ENCODE results near the gene TSN. TPM values are rescaled to one million over a fixed set of nuclear protein-coding genes. Genes with fewer than 3 reads are reported as not detected.
"Not testable (repeated sequence)": the region's sequence is repeated elsewhere in the genome, so short reads cannot be mapped to it uniquely, and the experiment has no call there.

TSN gene
- total and polyA plus RNA-seq, 10 donors = 18.2 to 48.3 (median 40.1) TPM

DNA sequence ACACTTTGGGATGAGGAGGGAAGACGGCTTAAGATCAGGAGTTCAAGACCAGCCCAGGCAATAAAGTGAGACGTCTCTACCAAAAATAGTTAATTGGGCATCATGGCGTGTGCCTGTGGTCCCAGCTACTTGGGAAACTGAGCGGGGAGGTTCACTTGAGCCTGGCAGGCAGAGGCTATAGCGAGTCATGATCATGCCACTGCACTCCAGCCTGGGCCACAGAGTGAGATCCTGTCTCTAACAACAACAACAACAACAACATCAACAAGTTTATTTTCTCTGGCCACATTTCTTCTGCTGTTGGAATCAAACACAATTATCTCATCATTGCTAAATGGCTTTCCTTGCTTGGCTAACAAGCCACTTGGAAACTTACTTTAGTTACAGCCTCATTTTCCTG, 32.1 kb upstream of the TSN start:
- H3K27me3 ChIP-seq (replicated peaks in 1 of 7) = no peaks in the 10 kb centered on the region
- H3K4me1 ChIP-seq = peaks cover 0 to 10% (median 6%) of the 10 kb centered on the region in 6 donors
- H3K36me3 ChIP-seq = peaks cover 0 to 31% (median 25%) of the 10 kb centered on the region in 6 donors
- 86 to 91% (median 88%) methylated on average over 5 of the region's 5 CpGs for WGBS, 5 donors
- no peak overlapping the region for H3K27ac ChIP-seq
- no peak overlapping the region for H3K4me3 ChIP-seq
- TF ChIP-seq, protein P1, sequence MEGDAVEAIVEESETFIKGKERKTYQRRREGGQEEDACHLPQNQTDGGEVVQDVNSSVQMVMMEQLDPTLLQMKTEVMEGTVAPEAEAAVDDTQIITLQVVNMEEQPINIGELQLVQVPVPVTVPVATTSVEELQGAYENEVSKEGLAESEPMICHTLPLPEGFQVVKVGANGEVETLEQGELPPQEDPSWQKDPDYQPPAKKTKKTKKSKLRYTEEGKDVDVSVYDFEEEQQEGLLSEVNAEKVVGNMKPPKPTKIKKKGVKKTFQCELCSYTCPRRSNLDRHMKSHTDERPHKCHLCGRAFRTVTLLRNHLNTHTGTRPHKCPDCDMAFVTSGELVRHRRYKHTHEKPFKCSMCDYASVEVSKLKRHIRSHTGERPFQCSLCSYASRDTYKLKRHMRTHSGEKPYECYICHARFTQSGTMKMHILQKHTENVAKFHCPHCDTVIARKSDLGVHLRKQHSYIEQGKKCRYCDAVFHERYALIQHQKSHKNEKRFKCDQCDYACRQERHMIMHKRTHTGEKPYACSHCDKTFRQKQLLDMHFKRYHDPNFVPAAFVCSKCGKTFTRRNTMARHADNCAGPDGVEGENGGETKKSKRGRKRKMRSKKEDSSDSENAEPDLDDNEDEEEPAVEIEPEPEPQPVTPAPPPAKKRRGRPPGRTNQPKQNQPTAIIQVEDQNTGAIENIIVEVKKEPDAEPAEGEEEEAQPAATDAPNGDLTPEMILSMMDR (IDR thresholded peaks at IDR 0.05 in 8 of 11, conservative IDR thresholded peaks at IDR 0.05 in 3 of 11) = no peak
- no peak for TF ChIP-seq POLR2A (IDR thresholded peaks at IDR 0.05)
- no peak for TF ChIP-seq POLR2AphosphoS5 (IDR thresholded peaks at IDR 0.05)
- intact Hi-C loops (cut with DNase I; ENCODE audit: low total_unique reads) = loop anchor here (5.0 kb wide), 1 partner anchor 321 kb away; no protein-coding TSS in a partner anchor
- H3K9me3 ChIP-seq = no peaks in the 10 kb centered on the region
- DNase-seq = no peak

DNA sequence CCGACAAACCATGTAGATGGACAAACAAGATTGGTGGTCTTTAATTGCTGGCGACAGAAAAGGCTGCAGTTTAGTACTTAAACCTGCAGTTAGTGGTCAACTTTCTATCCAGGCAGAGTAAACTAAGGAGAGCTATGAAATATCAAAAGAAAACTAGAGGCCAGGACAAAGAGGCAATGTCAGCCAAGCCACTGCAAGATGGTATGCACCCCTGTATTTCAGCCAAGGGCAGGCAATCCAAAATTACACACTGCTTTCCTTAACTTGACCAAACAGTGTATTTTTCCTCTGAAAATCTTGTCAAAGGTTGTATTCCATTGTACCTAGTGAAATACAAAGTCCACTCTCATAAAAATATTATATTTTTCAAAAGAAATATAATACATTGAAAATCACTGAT, 28.1 kb upstream of the TSN start:
- H3K9me3 ChIP-seq = no peaks in the 10 kb centered on the region
- peaks cover 0 to 72% (median 65%) of the 10 kb centered on the region in 6 donors for H3K36me3 ChIP-seq
- 93 to 100% (median 94%) methylated on average over 2 of the region's 2 CpGs for WGBS, 5 donors
- no peak for DNase-seq
- no peak overlapping the region for H3K27ac ChIP-seq
- H3K4me1 ChIP-seq = peaks cover 0 to under 1% (median 0%) of the 10 kb centered on the region in 6 donors
- H3K4me3 ChIP-seq = no peak overlapping the region
- intact Hi-C loops (cut with DNase I; ENCODE audit: low total_unique reads) = no loop called here
- H3K27me3 ChIP-seq (replicated peaks in 1 of 7) = no peaks in the 10 kb centered on the region
- TF ChIP-seq, protein P1 (IDR thresholded peaks at IDR 0.05 in 8 of 11, conservative IDR thresholded peaks at IDR 0.05 in 3 of 11) = no peak
- TF ChIP-seq POLR2AphosphoS5 (IDR thresholded peaks at IDR 0.05) = no peak
- no peak for TF ChIP-seq POLR2A (IDR thresholded peaks at IDR 0.05)

DNA sequence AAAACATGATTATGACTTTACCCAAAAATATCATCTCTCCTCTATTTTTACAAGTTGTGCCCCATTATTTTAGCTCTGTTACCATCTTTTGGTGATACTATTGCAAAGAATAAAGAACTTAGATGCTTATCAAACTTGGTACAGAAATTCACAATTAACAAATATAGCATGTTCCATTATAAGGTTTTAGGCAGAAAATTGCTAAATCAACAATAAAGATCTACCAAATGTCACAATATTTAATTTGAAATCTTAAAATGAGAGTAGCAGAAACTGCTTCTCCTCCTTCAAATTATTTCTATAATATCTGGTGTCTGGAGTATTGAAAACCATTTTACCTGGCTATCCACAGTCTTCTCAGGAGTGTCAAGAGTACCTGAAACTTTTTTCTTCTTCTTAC, 27.5 kb upstream of the TSN start:
- Histone ChIP-seq H3K27me3 (replicated peaks in 1 of 7) (no peaks in the 10 kb centered on the region), H3K27ac (no peak overlapping the region), H3K4me1 (peaks cover 0 to 6% (median 0%) of the 10 kb centered on the region in 6 donors), H3K4me3 (no peak overlapping the region), H3K9me3 (no peaks in the 10 kb centered on the region), H3K36me3 (peaks cover 0 to 78% (median 72%) of the 10 kb centered on the region in 6 donors)
- no peak for DNase-seq
- intact Hi-C loops (cut with DNase I; ENCODE audit: low total_unique reads) = no loop called here
- no peak for TF ChIP-seq POLR2AphosphoS5 (IDR thresholded peaks at IDR 0.05)

DNA sequence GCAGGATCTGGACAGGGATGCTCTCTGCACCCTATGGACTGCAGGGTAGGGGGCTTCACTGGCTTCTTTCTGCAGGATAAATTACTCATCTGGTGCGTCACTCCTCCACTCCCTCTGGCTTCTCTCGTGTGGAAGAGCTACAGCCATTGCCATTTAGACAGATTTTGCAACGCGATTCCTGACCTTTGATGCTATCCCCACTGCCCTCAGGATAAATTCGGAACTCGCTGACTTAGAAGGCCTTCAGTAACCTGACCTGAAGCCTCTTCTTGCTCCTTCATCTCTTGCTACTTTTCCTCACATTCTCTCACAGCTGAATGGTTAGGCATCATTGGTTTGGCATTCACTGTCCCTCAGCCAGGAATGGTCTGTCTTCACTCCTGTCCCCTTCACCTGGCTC, 24.1 kb upstream of the TSN start:
- Histone ChIP-seq H3K36me3 (peaks cover 2 to 90% (median 86%) of the 10 kb centered on the region in 6 donors), H3K9me3 (no peaks in the 10 kb centered on the region), H3K27ac (no peak overlapping the region), H3K4me3 (no peak overlapping the region), H3K27me3 (replicated peaks in 1 of 7) (no peaks in the 10 kb centered on the region), H3K4me1 (peaks cover 11 to 38% (median 22%) of the 10 kb centered on the region in 6 donors)
- intact Hi-C loops (cut with DNase I; ENCODE audit: low total_unique reads) = no loop called here
- WGBS, 5 donors = 81 to 93% (median 89%) methylated on average over 6 of the region's 6 CpGs
- no peak for DNase-seq
- TF ChIP-seq POLR2AphosphoS5 (IDR thresholded peaks at IDR 0.05) (no peak), POLR2A (IDR thresholded peaks at IDR 0.05) (no peak)
- TF ChIP-seq, protein P1 (IDR thresholded peaks at IDR 0.05 in 8 of 11, conservative IDR thresholded peaks at IDR 0.05 in 3 of 11) = no peak

DNA sequence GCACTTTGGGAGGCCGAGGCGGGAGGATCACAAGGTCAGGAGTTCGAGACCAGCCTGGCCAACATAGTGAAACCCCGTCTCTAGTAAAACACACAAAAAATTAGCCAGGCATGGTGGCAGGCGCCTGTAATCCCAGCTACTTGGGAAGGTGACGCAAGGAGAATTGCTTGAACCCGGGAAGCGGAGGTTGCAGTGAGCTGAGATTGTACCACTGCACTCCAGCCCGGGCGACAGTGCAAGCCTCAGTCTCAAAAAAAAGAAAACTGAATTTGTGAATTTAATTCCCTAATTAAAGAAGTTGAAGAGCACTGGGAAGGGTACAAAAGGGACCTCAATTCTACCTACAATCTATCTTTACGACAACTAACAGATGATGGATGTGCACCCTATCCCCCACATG, 20.9 kb upstream of the TSN start:
- H3K27me3 ChIP-seq (replicated peaks in 1 of 7); H3K4me3 ChIP-seq; H3K27ac ChIP-seq; DNase-seq; H3K9me3 ChIP-seq; intact Hi-C loops (cut with DNase I; ENCODE audit: low total_unique reads): not testable (repeated sequence)
- Histone ChIP-seq H3K4me1 (peaks cover 11 to 63% (median 36%) of the 10 kb centered on the region in 6 donors), H3K36me3 (peaks cover 2 to 59% (median 54%) of the 10 kb centered on the region in 6 donors)
- WGBS, 5 donors = 91 to 97% (median 92%) methylated on average over 11 of the region's 11 CpGs

All from spleen (tissue), 11 donors.